Activated T-cell treated with anti-CD3 and anti-CD28 coated beads for 4 hours (primary cell): ENCODE measurements around the gene CFAP97D2.
"Not testable (repeated sequence)": the region's sequence is repeated elsewhere in the genome, so short reads cannot be mapped to it uniquely, and the experiment has no call there.

Source experiments
- DNase-seq: peaks from one replicate; pipeline ENCODE4 v3.0.0-alpha.2; 2020

CFAP97D2 gene

DNA sequence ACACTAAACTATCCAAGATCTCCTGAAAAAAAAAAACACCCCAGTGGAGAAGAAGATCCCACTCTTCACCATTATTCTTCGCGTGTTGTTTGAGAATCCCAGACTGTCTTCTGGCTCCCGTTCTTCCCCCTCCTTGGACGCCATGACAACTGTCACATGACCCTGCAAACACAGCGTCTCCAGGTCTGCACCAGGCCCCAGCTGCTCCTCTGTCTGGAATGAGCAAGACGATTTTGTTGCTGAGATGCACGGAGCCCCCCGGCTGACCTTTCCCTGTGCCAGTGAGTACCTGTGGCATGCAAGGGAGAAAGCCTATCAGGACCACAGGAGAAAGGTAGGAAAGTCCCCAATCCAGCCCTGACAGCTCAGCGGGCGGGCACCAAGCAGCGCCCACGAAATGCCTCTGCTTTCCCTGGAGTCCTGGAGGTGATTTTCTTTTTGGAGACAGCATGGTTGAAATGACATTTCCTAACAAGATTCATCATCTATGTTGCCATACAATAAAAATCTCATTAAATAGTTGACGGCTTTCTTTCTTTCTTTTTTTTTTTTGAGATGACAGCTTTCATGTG lies at the start of gene CFAP97D2:
CFAP97D2 (plus strand) TSS at position 171 of the 572 bp plus-strand sequence; CDS start at position 245, 74 bp downstream.
- no peak for DNase-seq

DNA sequence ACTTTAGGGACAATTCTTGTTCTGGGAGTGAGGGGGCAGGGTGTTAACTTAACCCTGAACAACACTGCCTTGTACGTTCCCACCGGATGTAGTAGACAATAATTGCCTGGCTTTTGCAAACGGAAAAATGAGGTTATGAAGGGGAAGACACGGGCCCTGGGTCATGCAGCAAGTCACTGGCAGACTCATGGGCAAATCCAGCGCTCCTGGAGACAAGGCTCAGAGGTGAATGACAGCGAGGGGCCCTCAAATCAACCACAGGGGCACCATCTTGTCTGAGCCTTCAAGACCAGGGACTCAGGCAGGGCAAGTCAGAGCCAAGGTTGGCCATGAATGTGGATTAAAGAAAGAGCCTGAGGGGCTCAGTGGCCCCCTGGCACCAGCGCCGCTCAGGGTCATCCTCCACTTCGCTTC lies 49.4 kb upstream of the CFAP97D2 start:
- DNase-seq, result no peak

DNA sequence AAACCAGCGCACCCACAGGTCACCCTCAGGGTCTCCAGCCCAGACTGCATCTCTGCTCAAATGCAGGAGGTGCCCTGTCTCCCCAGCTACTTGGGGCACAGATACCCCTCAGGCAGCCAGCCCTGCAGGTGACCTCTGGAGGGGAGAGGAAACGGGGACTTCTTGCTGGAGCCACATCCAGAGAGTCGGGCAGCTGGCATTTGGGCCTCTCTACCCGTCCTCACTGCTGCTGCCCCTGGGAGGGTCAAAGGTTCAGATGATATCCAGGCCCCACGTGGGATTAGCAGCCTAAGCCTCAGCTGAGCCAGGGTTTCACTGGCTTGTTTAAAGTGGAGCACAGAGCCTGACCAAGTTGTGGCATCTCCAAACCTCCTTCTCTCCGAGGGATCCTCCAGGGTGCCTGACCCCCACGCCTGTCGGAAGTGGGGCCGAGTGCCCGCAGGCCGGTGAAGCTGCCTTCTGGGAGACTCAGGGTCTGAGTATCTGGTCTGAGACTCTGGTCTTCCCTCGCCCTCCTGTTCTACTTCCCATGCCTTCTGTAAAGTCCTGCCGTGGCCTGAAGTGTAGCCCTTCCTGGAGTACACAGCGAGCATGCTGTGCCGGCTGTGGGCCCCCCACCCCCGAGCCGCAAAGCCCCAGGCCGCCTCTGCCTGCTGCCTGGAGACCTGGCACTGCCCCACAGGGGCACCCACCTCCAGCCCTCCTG lies 48.8 kb upstream of the CFAP97D2 start:
- DNase-seq, result no peak

DNA sequence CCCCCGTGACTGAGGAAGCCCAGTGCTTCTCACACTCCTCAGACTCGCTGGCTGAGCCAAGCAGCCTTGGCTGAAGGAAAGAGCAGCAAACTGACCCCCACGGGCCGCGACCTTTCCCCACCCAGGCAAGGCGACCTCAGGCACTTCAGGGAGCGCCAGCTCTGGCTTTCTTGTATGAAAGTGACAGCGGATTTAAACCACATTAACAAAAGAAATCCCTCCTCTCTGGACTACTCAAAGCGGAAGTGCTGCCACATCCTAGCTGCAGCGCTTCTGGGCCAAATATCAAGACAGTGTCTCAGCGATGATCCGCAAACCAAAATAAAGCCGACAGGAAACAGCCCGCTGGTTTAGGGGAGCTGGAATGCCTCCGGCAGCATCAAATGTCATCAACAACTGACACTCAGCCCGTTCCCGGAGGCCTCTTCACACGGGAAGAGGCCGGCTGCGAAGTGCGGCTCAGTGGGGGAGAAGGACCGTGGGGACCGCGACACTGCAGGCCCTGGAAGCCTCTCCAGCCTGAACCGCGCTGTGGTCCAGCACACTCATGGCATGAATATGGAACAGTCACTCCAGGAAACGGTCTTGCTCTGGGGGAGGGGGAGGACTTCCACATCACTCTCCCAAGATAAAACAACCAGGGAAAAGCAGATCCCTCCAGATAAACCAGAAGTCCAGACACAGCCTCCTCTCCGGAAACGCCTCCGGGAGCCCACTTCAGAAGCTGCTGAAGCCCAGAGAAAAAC lies 48.0 kb upstream of the CFAP97D2 start:
- no peak for DNase-seq

DNA sequence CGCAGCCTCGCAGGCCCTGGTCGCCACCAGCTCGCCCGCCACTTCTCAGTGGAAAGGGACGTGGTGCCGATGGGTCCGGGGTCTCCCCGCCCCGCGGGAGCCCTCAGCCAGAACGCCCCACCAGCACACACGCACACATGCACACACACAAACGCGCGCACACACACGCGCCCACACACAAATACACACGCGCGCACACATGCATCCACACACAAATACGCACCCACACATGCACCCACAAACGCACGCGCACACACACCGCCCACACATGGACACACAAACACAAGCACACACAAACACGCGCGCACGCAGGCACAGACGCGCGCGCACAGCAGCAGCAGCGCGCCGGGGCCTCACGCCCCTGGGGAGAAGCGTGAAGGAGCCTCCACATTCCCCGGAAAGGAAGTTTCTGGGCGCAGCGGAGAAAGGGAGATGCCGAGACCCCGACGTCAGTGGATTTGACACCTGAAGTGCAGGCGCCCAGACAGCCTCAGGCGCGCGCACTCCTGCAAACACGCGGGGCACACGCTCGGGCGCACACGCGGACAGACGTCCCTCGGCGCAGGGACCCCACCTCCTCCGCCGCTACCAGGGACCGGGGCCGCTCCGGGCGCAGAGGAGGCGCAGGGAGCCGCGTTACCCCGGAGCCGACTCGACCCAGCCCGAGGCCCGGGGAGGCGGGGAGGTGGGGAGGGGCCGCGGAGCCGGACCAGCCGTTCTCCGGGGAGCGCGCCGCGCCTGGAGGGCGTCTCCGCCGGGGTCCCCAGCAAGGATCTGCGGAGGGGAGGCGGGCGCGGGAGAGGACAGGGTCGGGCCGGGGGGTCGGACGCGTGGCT lies 47.3 kb upstream of the CFAP97D2 start:
- no peak for DNase-seq

DNA sequence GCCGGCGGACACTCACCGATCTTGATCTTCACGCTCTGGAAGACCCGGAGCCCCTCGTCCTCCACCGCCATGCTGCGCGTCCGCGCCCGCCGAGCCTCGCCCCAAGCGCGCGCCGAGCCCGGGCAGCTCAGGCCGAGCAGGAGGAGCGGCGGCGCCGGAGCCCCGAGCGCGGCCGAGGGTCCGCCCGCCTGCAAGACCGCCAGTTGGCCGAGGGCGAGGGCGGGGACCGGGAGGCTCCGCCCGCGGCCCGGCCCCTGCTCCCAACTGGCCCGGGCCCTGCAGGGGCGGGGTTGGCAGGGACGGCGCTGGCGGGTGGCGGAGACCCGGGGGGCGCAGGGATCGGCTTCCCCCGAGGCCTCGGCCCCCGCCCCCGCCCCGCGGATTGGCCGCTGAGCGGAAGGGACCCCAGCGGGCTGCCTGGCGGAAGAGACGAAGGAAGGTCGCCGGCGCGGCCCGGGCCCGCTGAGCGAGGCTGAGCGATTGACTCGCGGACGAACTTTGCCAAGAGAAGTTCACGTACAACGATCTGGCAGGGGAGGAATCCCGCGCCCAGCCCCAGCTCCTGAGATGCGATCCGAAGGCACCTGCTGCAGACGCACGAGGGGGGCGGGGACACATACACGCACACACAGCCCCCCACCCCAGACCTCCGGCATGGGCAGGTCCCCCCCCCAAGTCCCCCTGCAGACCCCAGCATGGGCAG lies 46.5 kb upstream of the CFAP97D2 start, which contains the start of gene RASA3:
RASA3 (minus strand) TSS at position 205 of the 703 bp plus-strand sequence; CDS start at position 71, 134 bp downstream.
- no peak for DNase-seq

DNA sequence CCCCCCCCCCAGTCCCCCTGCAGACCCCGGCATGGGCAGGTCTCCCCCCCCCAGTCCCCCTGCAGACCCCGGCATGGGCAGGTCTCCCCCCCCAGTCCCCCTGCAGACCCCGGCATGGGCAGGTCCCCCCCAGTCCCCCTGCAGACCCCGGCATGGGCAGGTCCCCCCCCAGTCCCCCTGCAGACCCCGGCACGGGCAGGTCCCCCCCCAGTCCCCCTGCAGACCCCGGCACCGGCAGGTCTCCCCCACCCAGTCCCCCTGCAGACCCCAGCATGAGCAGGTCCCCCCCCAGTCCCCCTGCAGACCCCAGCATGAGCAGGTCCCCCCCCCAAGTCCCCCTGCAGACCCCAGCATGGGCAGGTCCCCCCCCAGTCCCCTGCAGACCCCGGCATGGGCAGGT lies 45.9 kb upstream of the CFAP97D2 start:
- not testable (repeated sequence) for DNase-seq

DNA sequence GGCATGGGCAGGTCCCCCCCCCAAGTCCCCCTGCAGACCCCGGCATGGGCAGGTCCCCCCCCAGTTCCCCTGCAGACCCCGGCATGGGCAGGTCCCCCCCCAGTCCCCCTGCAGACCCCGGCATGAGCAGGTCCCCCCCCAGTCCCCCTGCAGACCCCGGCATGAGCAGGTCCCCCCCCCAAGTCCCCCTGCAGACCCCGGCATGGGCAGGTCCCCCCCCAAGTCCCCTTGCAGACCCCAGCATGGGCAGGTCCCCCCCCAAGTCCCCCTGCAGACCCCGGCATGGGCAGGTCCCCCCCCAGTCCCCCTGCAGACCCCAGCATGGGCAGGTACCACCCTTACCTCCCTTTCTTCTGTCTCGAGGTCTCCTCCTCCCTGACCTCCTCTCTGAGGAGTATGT lies 45.5 kb upstream of the CFAP97D2 start:
- not testable (repeated sequence) for DNase-seq

- no peak for DNase-seq
Measured at GRCh38 chr13:114134111-114134943, 44.7 kb upstream of the CFAP97D2 start.

DNA sequence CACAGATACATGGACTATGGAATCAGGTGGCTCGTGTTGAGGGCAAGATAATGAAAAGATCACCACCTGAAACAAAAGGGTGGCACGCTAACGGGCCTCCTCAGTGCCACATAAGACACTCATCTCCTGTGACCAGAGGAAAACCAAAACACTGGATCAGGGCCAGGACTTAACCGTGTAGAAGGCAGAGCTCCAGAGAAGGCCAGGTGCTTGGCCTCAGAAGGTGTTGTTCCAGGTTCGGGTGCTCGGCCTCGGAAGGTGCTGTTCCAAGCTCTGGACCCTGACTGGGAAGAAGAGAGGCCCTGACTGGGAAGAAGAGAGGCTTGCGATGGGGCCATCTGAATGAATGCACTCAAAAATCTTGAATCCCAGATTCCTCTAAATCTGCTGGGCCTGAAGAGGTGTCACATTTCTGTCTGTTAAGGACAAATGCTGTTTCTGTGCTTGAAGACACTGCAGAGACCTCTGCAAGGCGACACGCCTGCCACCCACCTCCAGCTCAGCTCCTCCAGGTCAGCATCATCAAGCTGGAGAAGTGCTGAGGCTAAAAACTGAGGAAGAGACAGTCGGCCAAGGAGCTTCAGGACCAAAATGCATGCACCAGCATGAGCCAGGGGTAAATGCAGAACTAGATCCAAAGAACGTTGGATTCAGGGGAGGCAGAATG lies 44.0 kb upstream of the CFAP97D2 start:
- no peak for DNase-seq

DNA sequence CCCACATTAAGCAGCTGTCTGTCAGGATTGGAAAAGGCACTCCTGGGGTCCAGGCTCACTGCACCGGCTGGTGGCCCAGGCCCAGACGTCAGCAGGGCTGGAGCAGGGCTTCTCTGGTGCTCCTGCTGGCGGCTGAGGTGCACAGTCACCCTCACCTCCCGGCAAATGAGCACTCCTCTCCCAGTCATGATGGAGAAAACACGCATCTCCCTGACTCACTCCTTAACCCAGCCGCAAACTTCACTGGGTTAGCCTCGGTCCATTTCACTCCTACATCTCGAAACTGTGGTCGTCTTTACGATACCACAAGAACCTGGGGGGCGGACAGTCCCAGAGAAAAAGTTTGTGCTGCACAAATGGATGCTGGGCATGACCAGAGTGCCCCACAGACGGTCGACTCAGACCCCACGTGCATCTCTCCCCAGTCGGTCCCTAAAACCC lies 43.3 kb upstream of the CFAP97D2 start:
- DNase-seq, result no peak

DNA sequence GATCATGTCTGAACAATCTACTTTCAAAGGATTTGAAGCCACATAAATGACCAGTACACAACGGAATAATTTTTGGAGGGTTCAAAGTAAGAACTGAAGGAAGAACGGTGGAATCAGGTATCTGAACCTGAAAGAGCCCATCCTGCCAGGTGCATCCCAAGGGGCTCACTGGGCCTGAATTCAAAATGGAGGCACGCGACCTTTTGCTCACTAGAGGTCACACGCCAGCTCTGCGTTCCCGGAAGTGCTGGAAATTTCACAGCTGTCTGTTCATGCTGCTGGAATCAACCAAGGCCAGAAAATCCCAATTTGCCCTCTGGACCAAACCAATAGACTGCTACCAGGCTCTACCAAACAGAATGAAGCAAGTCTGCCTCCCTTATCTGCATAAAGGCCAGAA lies 42.5 kb upstream of the CFAP97D2 start:
- no peak for DNase-seq

GRCh38 chr13:114140131-114140905 lies 38.7 kb upstream of the CFAP97D2 start:
- no peak for DNase-seq

- DNase-seq, result no peak
Measured at GRCh38 chr13:114140906-114141250, 38.2 kb upstream of the CFAP97D2 start.

GRCh38 chr13:114141261-114141996 lies 37.6 kb upstream of the CFAP97D2 start:
- DNase-seq, result no peak

- DNase-seq, result no peak
Measured at GRCh38 chr13:114142137-114142550, 36.9 kb upstream of the CFAP97D2 start.

DNA sequence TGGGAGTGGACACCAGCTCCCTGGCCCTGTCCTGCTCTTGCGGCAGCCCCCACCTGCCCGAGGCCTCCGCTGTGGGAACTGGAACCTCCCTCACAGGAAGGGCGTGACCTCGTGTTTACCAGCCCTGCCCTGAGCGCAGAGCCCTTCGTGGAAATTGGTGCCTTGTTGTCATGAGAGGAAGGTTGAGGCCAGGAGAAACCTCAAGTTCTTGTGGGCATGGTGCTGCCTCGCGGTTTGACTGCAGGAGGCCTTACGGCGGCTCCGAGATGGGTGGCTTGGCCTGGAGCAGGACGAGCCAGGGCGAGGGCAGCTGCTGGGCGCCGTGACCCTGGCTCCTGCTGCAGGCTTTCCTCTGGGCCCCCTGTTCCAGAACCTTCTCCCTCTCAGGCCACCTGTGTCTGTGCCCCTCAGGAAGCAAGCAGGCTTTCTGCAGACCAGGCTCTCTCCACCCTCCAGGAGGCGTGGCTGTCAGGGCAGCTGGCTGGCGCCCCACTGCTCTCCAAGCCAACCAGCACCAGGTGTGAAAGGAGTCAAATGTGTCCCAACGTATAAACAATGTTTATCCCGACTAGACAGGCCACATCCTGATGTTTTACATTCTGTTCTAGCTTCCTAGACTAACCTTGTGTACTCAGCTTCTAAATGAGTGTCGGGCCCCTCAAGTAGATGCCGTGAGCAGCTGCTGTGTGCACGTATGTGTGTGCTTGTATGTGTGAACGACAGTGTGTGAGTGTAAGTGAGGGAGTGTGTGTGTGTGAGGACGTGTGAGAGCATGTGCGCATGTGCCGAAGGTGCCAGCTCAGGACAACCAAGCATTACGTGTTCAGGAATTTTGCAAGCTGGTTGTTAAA lies 36.2 kb upstream of the CFAP97D2 start:
- no peak for DNase-seq
